ENCODE measurements around the gene SLC17A5.
"Not testable (repeated sequence)": the region's sequence is repeated elsewhere in the genome, so short reads cannot be mapped to it uniquely, and the experiment has no call there.

The SLC17A5 gene

GRCh38 chr6:73564578-73565345, 89.0 kb downstream of the SLC17A5 start:
- TF ChIP-seq CTCF (conservative IDR thresholded peaks at IDR 0.05; ENCODE audit: low read depth, low read length): no peak

GRCh38 chr6:73562558-73562957, 91.2 kb downstream of the SLC17A5 start:
- DNase-seq (ENCODE audit: low read depth): no peak

More at GRCh38 chr6:73564578-73565345, 89.0 kb downstream of the SLC17A5 start:
- DNase-seq (ENCODE audit: low read depth): no peak
- no peak overlapping the region for H3K4me3 ChIP-seq (ENCODE audit: low read depth, low read length)

GRCh38 chr6:73560853-73561407, 92.9 kb downstream of the SLC17A5 start:
- H3K4me3 ChIP-seq (ENCODE audit: low read depth, low read length): no peak overlapping the region
- no peak for TF ChIP-seq CTCF (conservative IDR thresholded peaks at IDR 0.05; ENCODE audit: low read depth, low read length)
- no peak for DNase-seq (ENCODE audit: low read depth)

More at GRCh38 chr6:73562558-73562957, 91.2 kb downstream of the SLC17A5 start:
- no peak for TF ChIP-seq CTCF (conservative IDR thresholded peaks at IDR 0.05; ENCODE audit: low read depth, low read length)
- H3K4me3 ChIP-seq (ENCODE audit: low read depth, low read length): no peak overlapping the region

GRCh38 chr6:73560182-73560732, 93.5 kb downstream of the SLC17A5 start:
- H3K4me3 ChIP-seq (ENCODE audit: low read depth, low read length): no peak overlapping the region
- no peak for DNase-seq (ENCODE audit: low read depth)
- no peak for TF ChIP-seq CTCF (conservative IDR thresholded peaks at IDR 0.05; ENCODE audit: low read depth, low read length)

GRCh38 chr6:73559399-73559794, 94.4 kb downstream of the SLC17A5 start:
- DNase-seq (ENCODE audit: low read depth): not testable (repeated sequence)

GRCh38 chr6:73558624-73559398, 95.0 kb downstream of the SLC17A5 start:
- TF ChIP-seq CTCF (conservative IDR thresholded peaks at IDR 0.05; ENCODE audit: low read depth, low read length): no peak
- no peak for DNase-seq (ENCODE audit: low read depth)
- no peak overlapping the region for H3K4me3 ChIP-seq (ENCODE audit: low read depth, low read length)

More at GRCh38 chr6:73559399-73559794, 94.4 kb downstream of the SLC17A5 start:
- H3K4me3 ChIP-seq (ENCODE audit: low read depth, low read length): not testable (repeated sequence)

- TF ChIP-seq CTCF (conservative IDR thresholded peaks at IDR 0.05; ENCODE audit: low read depth, low read length): no peak
- no peak overlapping the region for H3K4me3 ChIP-seq (ENCODE audit: low read depth, low read length)
- DNase-seq (ENCODE audit: low read depth): no peak
Observed at GRCh38 chr6:73556836-73557235, 97.0 kb downstream of the SLC17A5 start.

GRCh38 chr6:73555380-73555949, 98.3 kb downstream of the SLC17A5 start:
- not testable (repeated sequence) for DNase-seq (ENCODE audit: low read depth); H3K4me3 ChIP-seq (ENCODE audit: low read depth, low read length)

- not testable (repeated sequence) for H3K4me3 ChIP-seq (ENCODE audit: low read depth, low read length); DNase-seq (ENCODE audit: low read depth)
Observed at GRCh38 chr6:73551115-73551514, 102.7 kb downstream of the SLC17A5 start.

All from choroid plexus epithelial cell (primary cell).